Measurements from ENCODE around the gene SBK2. TPM values are rescaled to one million over a fixed set of nuclear protein-coding genes. Genes with fewer than 3 reads are reported as not detected.

The SBK2 gene
- polyA plus RNA-seq, 4 donors: 0.06 TPM; not detected in 3

GRCh38 chr19:55543567-55543966 lies 6.6 kb upstream of the SBK2 start:
- Histone ChIP-seq H3K9me3 (ENCODE audit: control insufficient read depth in 2 of 2, insufficient read depth in 1 of 2, low read depth in 1 of 2, low read length in 1 of 2) (no peaks in the 10 kb centered on the region), H3K36me3 (ENCODE audit: control insufficient read depth in 3 of 3, insufficient read depth in 2 of 3, low read depth in 1 of 3, low read length in 3 of 3) (no peaks in the 10 kb centered on the region), H3K27me3 (ENCODE audit: control insufficient read depth in 3 of 3, insufficient read depth in 3 of 3, low read length in 3 of 3) (peaks cover 0 to 4% (median 0%) of the 10 kb centered on the region in 3 donors), H3K27ac (ENCODE audit: low read depth in 1 of 3, low read length in 2 of 3) (no peak overlapping the region), H3K4me3 (ENCODE audit: low read depth in 1 of 3, low read length in 3 of 3) (no peak overlapping the region), H3K4me1 (ENCODE audit: control insufficient read depth in 3 of 3, insufficient read depth in 2 of 3, low read depth in 1 of 3, low read length in 2 of 3) (no peaks in the 10 kb centered on the region)
- no peak for DNase-seq
- FAIRE-seq: no peak
- WGBS, 3 donors: 49 to 68% (median 59%) methylated on average over 5 of the region's 5 CpGs

DNA sequence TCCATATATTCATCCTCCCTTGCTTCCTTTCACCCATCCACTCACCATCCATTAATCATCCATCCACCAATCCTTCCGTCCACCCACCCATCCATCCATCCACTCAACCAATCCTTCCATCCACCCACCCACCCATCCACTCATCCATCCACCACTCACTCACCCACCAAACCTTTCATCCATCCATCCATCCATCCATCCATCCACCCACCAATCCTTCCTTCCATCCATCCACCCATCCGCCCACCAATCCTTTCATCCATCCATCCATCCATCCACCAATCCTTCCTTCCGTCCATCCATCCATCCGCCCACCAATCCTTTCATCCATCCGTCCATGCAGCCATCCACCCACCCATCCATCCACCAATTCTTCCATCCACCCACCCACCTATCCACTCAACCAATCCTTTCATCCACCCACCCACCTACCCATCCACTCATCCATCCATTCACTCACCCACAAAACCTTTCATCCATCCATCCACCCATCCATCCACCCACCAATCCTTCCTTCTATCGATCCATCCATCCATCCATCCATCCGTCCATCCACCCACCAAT lies 5.4 kb upstream of the SBK2 start:
- H3K27ac ChIP-seq (ENCODE audit: low read depth in 1 of 3, low read length in 2 of 3): no peak overlapping the region
- FAIRE-seq: no peak
- H3K9me3 ChIP-seq (ENCODE audit: control insufficient read depth in 2 of 2, insufficient read depth in 1 of 2, low read depth in 1 of 2, low read length in 1 of 2): no peaks in the 10 kb centered on the region
- H3K36me3 ChIP-seq (ENCODE audit: control insufficient read depth in 3 of 3, insufficient read depth in 2 of 3, low read depth in 1 of 3, low read length in 3 of 3): no peaks in the 10 kb centered on the region
- H3K4me3 ChIP-seq (ENCODE audit: low read depth in 1 of 3, low read length in 3 of 3): no peak overlapping the region
- 86 to 89% (median 89%) methylated on average over 7 of the region's 7 CpGs for WGBS, 3 donors
- peaks cover 0 to 4% (median 0%) of the 10 kb centered on the region in 3 donors for H3K27me3 ChIP-seq (ENCODE audit: control insufficient read depth in 3 of 3, insufficient read depth in 3 of 3, low read length in 3 of 3)
- DNase-seq: no peak
- H3K4me1 ChIP-seq (ENCODE audit: control insufficient read depth in 3 of 3, insufficient read depth in 2 of 3, low read depth in 1 of 3, low read length in 2 of 3): no peaks in the 10 kb centered on the region

DNA sequence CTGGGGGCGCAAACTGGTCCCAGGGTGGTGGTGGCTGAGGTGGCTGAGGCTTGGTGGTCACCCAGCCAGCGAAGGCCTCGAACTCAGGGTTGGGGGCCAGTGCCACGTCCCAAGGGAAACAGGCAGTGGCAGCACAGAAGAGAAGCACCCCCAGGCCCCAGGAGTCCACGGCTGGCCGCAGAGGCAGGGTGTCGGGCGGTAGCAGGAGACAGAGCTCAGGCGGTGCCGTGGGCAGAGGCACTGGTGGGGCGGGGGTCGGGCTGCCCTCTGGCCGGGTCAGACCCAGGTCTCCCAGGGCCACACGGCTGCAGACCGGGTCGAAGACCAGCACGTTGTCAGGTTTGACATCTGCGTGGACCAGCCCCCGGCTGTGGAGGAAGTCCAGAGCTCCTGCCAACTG lies 4.2 kb upstream of the SBK2 start:
- no peaks in the 10 kb centered on the region for H3K4me1 ChIP-seq (ENCODE audit: control insufficient read depth in 3 of 3, insufficient read depth in 2 of 3, low read depth in 1 of 3, low read length in 2 of 3)
- H3K36me3 ChIP-seq (ENCODE audit: control insufficient read depth in 3 of 3, insufficient read depth in 2 of 3, low read depth in 1 of 3, low read length in 3 of 3): no peaks in the 10 kb centered on the region
- no peak overlapping the region for H3K27ac ChIP-seq (ENCODE audit: low read depth in 1 of 3, low read length in 2 of 3)
- peaks cover 0 to 4% (median 0%) of the 10 kb centered on the region in 3 donors for H3K27me3 ChIP-seq (ENCODE audit: control insufficient read depth in 3 of 3, insufficient read depth in 3 of 3, low read length in 3 of 3)
- no peak overlapping the region for H3K4me3 ChIP-seq (ENCODE audit: low read depth in 1 of 3, low read length in 3 of 3)
- WGBS, 3 donors: 76 to 78% (median 77%) methylated on average over 14 to 19 of the region's 19 CpGs
- DNase-seq (no peak), FAIRE-seq (no peak)
- H3K9me3 ChIP-seq (ENCODE audit: control insufficient read depth in 2 of 2, insufficient read depth in 1 of 2, low read depth in 1 of 2, low read length in 1 of 2): no peaks in the 10 kb centered on the region

DNA sequence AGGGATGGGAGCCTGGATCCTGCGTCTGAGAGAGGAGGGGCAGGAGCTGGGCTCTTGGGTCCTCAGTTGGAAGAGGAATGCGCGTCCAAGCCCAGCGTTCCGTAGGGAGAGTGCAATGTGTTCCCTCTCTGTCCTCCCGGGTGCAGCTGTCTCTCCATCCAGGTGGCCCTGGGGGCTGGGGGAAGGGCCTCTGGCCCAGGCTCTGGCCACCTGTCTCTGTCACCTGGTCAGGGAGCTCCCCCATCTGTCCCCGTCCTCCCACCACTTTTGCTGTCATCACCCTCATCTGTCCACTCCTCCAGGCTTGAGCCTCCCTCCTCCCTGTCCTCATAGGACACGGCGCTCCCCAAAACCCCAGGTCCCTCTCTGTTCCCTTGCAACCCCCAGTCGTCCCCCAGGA lies 3.7 kb upstream of the SBK2 start:
- DNase-seq (no peak), FAIRE-seq (no peak)
- Histone ChIP-seq H3K4me1 (ENCODE audit: control insufficient read depth in 3 of 3, insufficient read depth in 2 of 3, low read depth in 1 of 3, low read length in 2 of 3) (no peaks in the 10 kb centered on the region), H3K27ac (ENCODE audit: low read depth in 1 of 3, low read length in 2 of 3) (no peak overlapping the region), H3K36me3 (ENCODE audit: control insufficient read depth in 3 of 3, insufficient read depth in 2 of 3, low read depth in 1 of 3, low read length in 3 of 3) (no peaks in the 10 kb centered on the region), H3K9me3 (ENCODE audit: control insufficient read depth in 2 of 2, insufficient read depth in 1 of 2, low read depth in 1 of 2, low read length in 1 of 2) (no peaks in the 10 kb centered on the region), H3K4me3 (ENCODE audit: low read depth in 1 of 3, low read length in 3 of 3) (no peak overlapping the region), H3K27me3 (ENCODE audit: control insufficient read depth in 3 of 3, insufficient read depth in 3 of 3, low read length in 3 of 3) (peaks cover 0 to 4% (median 0%) of the 10 kb centered on the region in 3 donors)
- WGBS, 3 donors: 41 to 59% (median 50%) methylated on average over 9 to 10 of the region's 10 CpGs

GRCh38 chr19:55539090-55539984 lies 2.4 kb upstream of the SBK2 start:
- Histone ChIP-seq H3K27me3 (ENCODE audit: control insufficient read depth in 3 of 3, insufficient read depth in 3 of 3, low read length in 3 of 3) (peaks cover 0 to 2% (median 0%) of the 10 kb centered on the region in 3 donors), H3K27ac (ENCODE audit: low read depth in 1 of 3, low read length in 2 of 3) (no peak overlapping the region), H3K4me1 (ENCODE audit: control insufficient read depth in 3 of 3, insufficient read depth in 2 of 3, low read depth in 1 of 3, low read length in 2 of 3) (no peaks in the 10 kb centered on the region), H3K36me3 (ENCODE audit: control insufficient read depth in 3 of 3, insufficient read depth in 2 of 3, low read depth in 1 of 3, low read length in 3 of 3) (no peaks in the 10 kb centered on the region), H3K4me3 (ENCODE audit: low read depth in 1 of 3, low read length in 3 of 3) (no peak overlapping the region), H3K9me3 (ENCODE audit: control insufficient read depth in 2 of 2, insufficient read depth in 1 of 2, low read depth in 1 of 2, low read length in 1 of 2) (no peaks in the 10 kb centered on the region)
- WGBS, 3 donors: 80 to 87% (median 85%) methylated on average over 33 of the region's 33 CpGs
- FAIRE-seq (no peak), DNase-seq (no peak)

- no peaks in the 10 kb centered on the region for H3K4me1 ChIP-seq (ENCODE audit: control insufficient read depth in 3 of 3, insufficient read depth in 2 of 3, low read depth in 1 of 3, low read length in 2 of 3)
- no peak overlapping the region for H3K27ac ChIP-seq (ENCODE audit: low read depth in 1 of 3, low read length in 2 of 3)
- WGBS, 3 donors: 82 to 94% (median 84%) methylated on average over 3 to 5 of the region's 5 CpGs
- no peaks in the 10 kb centered on the region for H3K36me3 ChIP-seq (ENCODE audit: control insufficient read depth in 3 of 3, insufficient read depth in 2 of 3, low read depth in 1 of 3, low read length in 3 of 3)
- DNase-seq (no peak), FAIRE-seq (no peak)
- no peaks in the 10 kb centered on the region for H3K9me3 ChIP-seq (ENCODE audit: control insufficient read depth in 2 of 2, insufficient read depth in 1 of 2, low read depth in 1 of 2, low read length in 1 of 2)
- H3K27me3 ChIP-seq (ENCODE audit: control insufficient read depth in 3 of 3, insufficient read depth in 3 of 3, low read length in 3 of 3): no peaks in the 10 kb centered on the region
- H3K4me3 ChIP-seq (ENCODE audit: low read depth in 1 of 3, low read length in 3 of 3): no peak overlapping the region
Measured at GRCh38 chr19:55538132-55538531, 1.2 kb upstream of the SBK2 start.

DNA sequence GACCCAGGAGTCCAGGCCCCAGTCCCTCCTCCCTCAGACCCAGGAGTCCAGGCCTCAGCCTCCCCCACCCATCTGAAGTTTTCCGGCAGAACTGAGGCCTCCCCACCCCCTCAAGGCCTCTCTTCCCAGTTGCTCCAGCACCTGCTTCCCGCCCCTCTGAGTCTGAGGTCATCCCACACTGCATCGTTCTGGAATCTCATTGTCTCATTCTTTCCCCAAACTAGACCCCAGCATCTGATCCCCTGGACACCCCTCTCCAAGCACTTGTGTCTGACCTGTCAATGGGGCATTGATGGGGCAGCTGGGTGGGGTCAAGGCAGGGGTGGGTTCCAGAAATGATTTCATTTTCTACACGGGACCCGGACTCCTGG lies 793 bp upstream of the SBK2 start:
- Histone ChIP-seq H3K27me3 (ENCODE audit: control insufficient read depth in 3 of 3, insufficient read depth in 3 of 3, low read length in 3 of 3) (no peaks in the 10 kb centered on the region), H3K27ac (ENCODE audit: low read depth in 1 of 3, low read length in 2 of 3) (no peak overlapping the region), H3K9me3 (ENCODE audit: control insufficient read depth in 2 of 2, insufficient read depth in 1 of 2, low read depth in 1 of 2, low read length in 1 of 2) (no peaks in the 10 kb centered on the region), H3K4me1 (ENCODE audit: control insufficient read depth in 3 of 3, insufficient read depth in 2 of 3, low read depth in 1 of 3, low read length in 2 of 3) (no peaks in the 10 kb centered on the region), H3K36me3 (ENCODE audit: control insufficient read depth in 3 of 3, insufficient read depth in 2 of 3, low read depth in 1 of 3, low read length in 3 of 3) (no peaks in the 10 kb centered on the region), H3K4me3 (ENCODE audit: low read depth in 1 of 3, low read length in 3 of 3) (no peak overlapping the region)
- no peak for FAIRE-seq
- DNase-seq: no peak
- 54 to 63% (median 55%) methylated on average over 5 of the region's 5 CpGs for WGBS, 3 donors

- no peak overlapping the region for H3K4me3 ChIP-seq (ENCODE audit: low read depth in 1 of 3, low read length in 3 of 3)
- FAIRE-seq (no peak), DNase-seq (no peak)
- H3K36me3 ChIP-seq (ENCODE audit: control insufficient read depth in 3 of 3, insufficient read depth in 2 of 3, low read depth in 1 of 3, low read length in 3 of 3): no peaks in the 10 kb centered on the region
- H3K27me3 ChIP-seq (ENCODE audit: control insufficient read depth in 3 of 3, insufficient read depth in 3 of 3, low read length in 3 of 3): no peaks in the 10 kb centered on the region
- H3K9me3 ChIP-seq (ENCODE audit: control insufficient read depth in 2 of 2, insufficient read depth in 1 of 2, low read depth in 1 of 2, low read length in 1 of 2): no peaks in the 10 kb centered on the region
- no peaks in the 10 kb centered on the region for H3K4me1 ChIP-seq (ENCODE audit: control insufficient read depth in 3 of 3, insufficient read depth in 2 of 3, low read depth in 1 of 3, low read length in 2 of 3)
- no peak overlapping the region for H3K27ac ChIP-seq (ENCODE audit: low read depth in 1 of 3, low read length in 2 of 3)
- WGBS, 3 donors: 93 to 94% (median 94%) methylated on average over 10 to 11 of the region's 11 CpGs
Measured at GRCh38 chr19:55536366-55536765, 567 bp downstream of the SBK2 start.

Measured in small intestine (tissue), 7 donors.